HepG2 (cell line): Measurements from ENCODE around the gene METTL22. TPM values are rescaled to one million over a fixed set of nuclear protein-coding genes. Genes with fewer than 3 reads are reported as not detected.

ENCODE experiments used
- AGO2 ChIP-seq: fragments of 200-400 bp; formaldehyde crosslinking; optimal IDR thresholded peaks from 2 replicates; pipeline ENCODE3; 2017; ENCODE audit warnings: mild to moderate bottlenecking, low read depth, low read length, moderate library complexity
- CEBPG ChIP-seq: IDR thresholded peaks from 2 replicates; pipeline ENCODE4 v1.6.1; 2016
- EZH2 ChIP-seq: conservative IDR thresholded peaks from 2 replicates; pipeline ENCODE4 v1.6.1; 2012; ENCODE audit warnings: mild to moderate bottlenecking, low read depth, low read length, moderate library complexity
- HNF4A ChIP-seq: sonication (generic); formaldehyde crosslinking; IDR thresholded peaks from 2 replicates; pipeline ENCODE4 v1.4.0; 2020; ENCODE audit warnings: missing genetic modification reagents
- MYPOP ChIP-seq: sonication (generic); formaldehyde crosslinking; IDR thresholded peaks from 2 replicates; pipeline ENCODE4 v1.8.1; 2023; ENCODE audit warnings: mild to moderate bottlenecking, moderate library complexity, missing genetic modification reagents
- PATZ1 ChIP-seq: sonication (generic); formaldehyde crosslinking; IDR thresholded peaks from 2 replicates; pipeline ENCODE4 v1.4.0; 2020; ENCODE audit warnings: missing genetic modification reagents
- REXO4 ChIP-seq: sonication (generic); formaldehyde crosslinking; IDR thresholded peaks from 2 replicates; pipeline ENCODE4 v1.8.0; 2022; ENCODE audit warnings: missing genetic modification reagents, mild to moderate bottlenecking, borderline replicate concordance
- SAP130 ChIP-seq: IDR thresholded peaks from 2 replicates; pipeline ENCODE4 v1.6.1; 2016; ENCODE audit warnings: low read depth
- TERF1 ChIP-seq: sonication (generic); formaldehyde crosslinking; IDR thresholded peaks from 2 replicates; pipeline ENCODE4 v1.8.0; 2022; ENCODE audit warnings: mild to moderate bottlenecking, missing genetic modification reagents, moderate library complexity
- TIGD3 ChIP-seq: sonication (generic); formaldehyde crosslinking; IDR thresholded peaks from 2 replicates; pipeline ENCODE4 v1.5.1; 2020; ENCODE audit warnings: mild to moderate bottlenecking, missing genetic modification reagents, borderline replicate concordance
- ZBTB34 ChIP-seq: sonication (generic); formaldehyde crosslinking; IDR thresholded peaks from 2 replicates; pipeline ENCODE4 v1.8.0; 2022; ENCODE audit warnings: mild to moderate bottlenecking, missing genetic modification reagents
- ZMYM3 ChIP-seq: sonication (generic); formaldehyde crosslinking; IDR thresholded peaks from 2 replicates; pipeline ENCODE4 v1.5.1; 2020; ENCODE audit warnings: mild to moderate bottlenecking, missing genetic modification reagents
- ZNF235 ChIP-seq: sonication (generic); formaldehyde crosslinking; IDR thresholded peaks from 2 replicates; pipeline ENCODE4 v1.8.1; 2023; ENCODE audit warnings: mild to moderate bottlenecking, missing genetic modification reagents, borderline replicate concordance
- ZNF276 ChIP-seq: sonication (generic); formaldehyde crosslinking; IDR thresholded peaks from 2 replicates; pipeline ENCODE4 v1.4.0; 2020; ENCODE audit warnings: mild to moderate bottlenecking, low read depth, missing genetic modification reagents
- ZNF607 ChIP-seq: sonication (generic); formaldehyde crosslinking; IDR thresholded peaks from 2 replicates; pipeline ENCODE4 v1.5.1; 2020; ENCODE audit warnings: missing genetic modification reagents, mild to moderate bottlenecking, borderline replicate concordance
- ZNF616 ChIP-seq: sonication (generic); formaldehyde crosslinking; IDR thresholded peaks from 2 replicates; pipeline ENCODE4 v1.5.0; 2020; ENCODE audit warnings: low read depth, mild to moderate bottlenecking, missing genetic modification reagents
- ZNF713 ChIP-seq: sonication (generic); formaldehyde crosslinking; IDR thresholded peaks from 2 replicates; pipeline ENCODE4 v1.4.0; 2020; ENCODE audit warnings: mild to moderate bottlenecking, missing genetic modification reagents
- ZNF780A ChIP-seq: sonication (generic); formaldehyde crosslinking; IDR thresholded peaks from 2 replicates; pipeline ENCODE4 v1.8.0; 2022; ENCODE audit warnings: mild to moderate bottlenecking, missing genetic modification reagents, moderate library complexity
- polyA plus RNA-seq, 8 experiments: library from polyadenylated mRNA; depleted of rRNA in 3 of 8; stranded (reverse) in 7 of 8; unstranded in 1 of 8; fragments of >200 nt; fragmentation: Illumina TruSeq in 4 of 8; extraction: Trizol in 4 of 8; gene quantifications; 2 replicates each; pipeline versions ENCODE4 v1.2.1 to v1.2.3, GENCODE V29; 2011 to 2016; ENCODE audit warnings: low read depth in 4 of 8, missing spikeins in 1 of 8, mixed read lengths in 1 of 8; ENCODE audit not compliant: insufficient read depth in 1 of 8
- total RNA-seq, 5 experiments: library from RNA; depleted of rRNA; stranded (reverse); fragments of >200 nt; fragmentation: Illumina TruSeq; extraction: Trizol; gene quantifications; 2 replicates each; pipeline ENCODE4 v1.2.3, GENCODE V29; 2016; ENCODE audit warnings: low read depth in 1 of 5

Gene METTL22
- total and polyA plus RNA-seq, 2 of the 13 experiments (the other 11 are each of a cell fraction or from before 2014, with no cell fraction given): 36.2 to 94.8 TPM

GRCh38 chr16:8675183-8676159 lies 54.0 kb downstream of the METTL22 start (continued):
- TF ChIP-seq TIGD3 (CRISPR knock-in tag): no peak
- TF ChIP-seq ZNF607: no peak
- TF ChIP-seq MYPOP (CRISPR knock-in tag): 0 out of 2 replicates have a peak, but pooled peaks have one; percentile 14
- no peak for TF ChIP-seq ZNF713 (CRISPR knock-in tag)
- TF ChIP-seq ZBTB34 (CRISPR knock-in tag): no peak; the same call in 1 of the 2 replicates
- TF ChIP-seq ZNF780A (CRISPR knock-in tag): no peak
- no peak for TF ChIP-seq AGO2
- TF ChIP-seq REXO4 (CRISPR knock-in tag): no peak
- no peak for TF ChIP-seq ZNF235
- TF ChIP-seq ZMYM3 (CRISPR knock-in tag): peak; percentile 43; the same call in 1 of the 2 replicates
- TF ChIP-seq HNF4A: peak; percentile 44; the same call in 1 of the 2 replicates
- TF ChIP-seq SAP130 (CRISPR knock-in tag): peak; percentile 82
- TF ChIP-seq EZH2: no peak
- no peak for TF ChIP-seq ZNF276 (CRISPR knock-in tag)
- TF ChIP-seq TERF1 (CRISPR knock-in tag): no peak
- peak; percentile 46; the same call in 1 of the 2 replicates for TF ChIP-seq CEBPG
- peak; percentile 97 for TF ChIP-seq PATZ1 (CRISPR knock-in tag)
- no peak for TF ChIP-seq ZNF616
